ENCODE results near the gene BRF1. TPM values are rescaled to one million over a fixed set of nuclear protein-coding genes. Genes with fewer than 3 reads are reported as not detected.

Gene BRF1
- total RNA-seq, 1 donor from 2014 or later, result 16.9 TPM

GRCh38 chr14:105337966-105338741 is 37.4 kb upstream of the BRF1 start:
- H3K4me3 ChIP-seq, result no peak overlapping the region
- H2AFZ ChIP-seq (replicated peaks), result no peak overlapping the region
- no peak overlapping the region for H3K9ac ChIP-seq
- no peaks in the 10 kb centered on the region for H3K36me3 ChIP-seq
- peaks cover 6% of the 10 kb centered on the region for H3K4me1 ChIP-seq
- Mint-ChIP-seq H3K27me3 (ENCODE audit: insufficient read depth, low read depth) (no peaks in the 10 kb centered on the region), H3K36me3 (peaks cover 2% of the 10 kb centered on the region), H3K27ac (no peak overlapping the region), H3K4me3 (no peak overlapping the region), H3K9me3 (no peaks in the 10 kb centered on the region), H3K4me1 (peaks cover 11% of the 10 kb centered on the region)
- no peaks in the 10 kb centered on the region for H3K79me2 ChIP-seq (ENCODE audit: low read depth)
- TF ChIP-seq EZH2 (IDR thresholded peaks at IDR 0.05) (no peak), EZH2phosphoT487 (IDR thresholded peaks at IDR 0.05) (no peak)
- H3K4me2 ChIP-seq, result no peak overlapping the region
- no peak overlapping the region for H3K27ac ChIP-seq
- no peaks in the 10 kb centered on the region for H3F3A ChIP-seq (ENCODE audit: low read depth)
- peaks cover 8% of the 10 kb centered on the region for H4K20me1 ChIP-seq (ENCODE audit: low read depth)
- H3K9me3 ChIP-seq (ENCODE audit: low read depth), result no peaks in the 10 kb centered on the region
- DNase-seq (ENCODE audit: low spot score), result no peak
- no peaks in the 10 kb centered on the region for H3K27me3 ChIP-seq

- no peaks in the 10 kb centered on the region for H3K27me3 Mint-ChIP-seq (ENCODE audit: insufficient read depth, low read depth)
- no peak overlapping the region for H3K27ac Mint-ChIP-seq
- Histone ChIP-seq H3K27me3 (no peaks in the 10 kb centered on the region), H3K79me2 (ENCODE audit: low read depth) (no peaks in the 10 kb centered on the region), H2AFZ (replicated peaks) (no peak overlapping the region), H3K9ac (no peak overlapping the region), H3K36me3 (no peaks in the 10 kb centered on the region), H3K4me1 (peaks cover 6% of the 10 kb centered on the region), H3K4me2 (no peak overlapping the region), H3F3A (ENCODE audit: low read depth) (no peaks in the 10 kb centered on the region), H3K9me3 (ENCODE audit: low read depth) (no peaks in the 10 kb centered on the region), H3K27ac (no peak overlapping the region), H3K4me3 (no peak overlapping the region), H4K20me1 (ENCODE audit: low read depth) (peaks cover 14% of the 10 kb centered on the region)
- TF ChIP-seq EZH2 (IDR thresholded peaks at IDR 0.05) (no peak), CTCF (IDR thresholded peaks at IDR 0.05) (no peak), EZH2phosphoT487 (IDR thresholded peaks at IDR 0.05) (no peak)
- H3K36me3 Mint-ChIP-seq, result peaks cover 2% of the 10 kb centered on the region
- no peaks in the 10 kb centered on the region for H3K9me3 Mint-ChIP-seq
- DNase-seq (ENCODE audit: low spot score), result no peak
- peaks cover 8% of the 10 kb centered on the region for H3K4me1 Mint-ChIP-seq
- H3K4me3 Mint-ChIP-seq, result no peak overlapping the region
Observed at GRCh38 chr14:105337433-105337832, 36.6 kb upstream of the BRF1 start.

GRCh38 chr14:105336477-105337287 is 35.9 kb upstream of the BRF1 start:
- Mint-ChIP-seq H3K27me3 (ENCODE audit: insufficient read depth, low read depth) (no peaks in the 10 kb centered on the region), H3K4me1 (peaks cover 12% of the 10 kb centered on the region), H3K27ac (no peak overlapping the region), H3K4me3 (no peak overlapping the region), H3K9me3 (peaks cover 3% of the 10 kb centered on the region), H3K36me3 (peaks cover 3% of the 10 kb centered on the region)
- H3K4me2 ChIP-seq, result no peak overlapping the region
- no peak overlapping the region for H3K27ac ChIP-seq
- H3K79me2 ChIP-seq (ENCODE audit: low read depth), result no peaks in the 10 kb centered on the region
- H3K9ac ChIP-seq, result no peak overlapping the region
- H3F3A ChIP-seq (ENCODE audit: low read depth), result no peaks in the 10 kb centered on the region
- H3K9me3 ChIP-seq (ENCODE audit: low read depth), result no peaks in the 10 kb centered on the region
- H3K36me3 ChIP-seq, result no peaks in the 10 kb centered on the region
- H4K20me1 ChIP-seq (ENCODE audit: low read depth), result peaks cover 18% of the 10 kb centered on the region
- H2AFZ ChIP-seq (replicated peaks), result no peak overlapping the region
- no peaks in the 10 kb centered on the region for H3K27me3 ChIP-seq
- H3K4me1 ChIP-seq, result peaks cover 6% of the 10 kb centered on the region
- no peak overlapping the region for H3K4me3 ChIP-seq
- TF ChIP-seq CTCF (IDR thresholded peaks at IDR 0.05), result no peak
- TF ChIP-seq EZH2phosphoT487 (IDR thresholded peaks at IDR 0.05), result no peak
- no peak for TF ChIP-seq EZH2 (IDR thresholded peaks at IDR 0.05)
- no peak for DNase-seq (ENCODE audit: low spot score)
